ENCODE results near the gene POP5.
"Not testable (repeated sequence)": the region's sequence is repeated elsewhere in the genome, so short reads cannot be mapped to it uniquely, and the experiment has no call there.

Gene POP5

GRCh38 chr12:120536064-120536791 lies 45.0 kb downstream of the POP5 start:
- no peak for DNase-seq (ENCODE audit: low read depth)

- DNase-seq (ENCODE audit: low read depth), result peak; percentile 24
These were observed 46.2 kb downstream of the POP5 start for GRCh38 chr12:120534703-120535655.

- DNase-seq (ENCODE audit: low read depth), result peak; percentile 51
These were observed 46.9 kb downstream of the POP5 start, which contains the start of gene RNF10 for GRCh38 chr12:120534203-120534702. Gene RNF10 (plus strand): TSS chr12:120534356. CDS start chr12:120534812, 456 bp downstream.

- DNase-seq (ENCODE audit: low read depth), result no peak
These were observed 48.4 kb downstream of the POP5 start for GRCh38 chr12:120532701-120533238.

- DNase-seq (ENCODE audit: low read depth), result not testable (repeated sequence)
These were observed 50.8 kb downstream of the POP5 start for GRCh38 chr12:120530418-120530761.

- no peak for DNase-seq (ENCODE audit: low read depth)
These were observed 51.4 kb downstream of the POP5 start for GRCh38 chr12:120529641-120530417.

- DNase-seq (ENCODE audit: low read depth), result peak; percentile 74
These were observed 52.2 kb downstream of the POP5 start, which contains the start of gene COQ5 for GRCh38 chr12:120528861-120529525. Gene COQ5 (minus strand): TSS chr12:120529158. CDS start chr12:120529141, 17 bp downstream.
